Right atrium auricular region (tissue), 2 donors: ENCODE measurements around the gene NAP1L1. TPM values are rescaled to one million over a fixed set of nuclear protein-coding genes. Genes with fewer than 3 reads are reported as not detected.

Source experiments
- DNase-seq: peaks from one replicate; pipeline ENCODE4 v3.0.0-alpha.2; 2019; ENCODE audit warnings: low spot score
- H3K27ac ChIP-seq, 2 donors: fragments of 200-600 bp; sonication (generic); 1 replicate in 1 of 2; 2 replicates in 1 of 2; pipeline ENCODE4 v1.5.1; 2016 to 2019
- H3K27me3 ChIP-seq, 2 donors: fragments of 200-600 bp; sonication (generic); one replicate each; pipeline versions ENCODE4 v1.5.1 to v1.6.0; 2017 to 2019
- H3K36me3 ChIP-seq: fragments of 200-600 bp; sonication (generic); one replicate; pipeline ENCODE4 v1.5.1; 2016
- H3K4me1 ChIP-seq, 2 donors: fragments of 200-600 bp; sonication (generic); one replicate each; pipeline versions ENCODE4 v1.5.1 to v1.6.0; 2017 to 2019
- H3K4me3 ChIP-seq, 2 donors: fragments of 200-600 bp; sonication (generic); 1 replicate in 1 of 2; 2 replicates in 1 of 2; pipeline ENCODE4 v1.5.1; 2017 to 2019; ENCODE audit warnings: mild to moderate bottlenecking in 1 of 2, moderate library complexity in 1 of 2
- H3K9me3 ChIP-seq, 2 donors: fragments of 200-600 bp; sonication (generic); one replicate each; pipeline ENCODE4 v1.5.1; 2019
- CTCF ChIP-seq, 2 donors: fragments of 200-600 bp; sonication (generic); IDR thresholded peaks; one replicate each; pipeline ENCODE4 v1.5.1; 2019; ENCODE audit warnings: antibody characterized with exemption in 2 of 2
- total RNA-seq, 2 donors: library from RNA; depleted of rRNA; stranded (reverse); fragments of >200 nt; gene quantifications; one replicate each; pipeline ENCODE4 v1.1.0, GENCODE V29; 2016

NAP1L1 gene
- total RNA-seq, 2 donors from 2014 or later: 255 to 332 TPM

DNA sequence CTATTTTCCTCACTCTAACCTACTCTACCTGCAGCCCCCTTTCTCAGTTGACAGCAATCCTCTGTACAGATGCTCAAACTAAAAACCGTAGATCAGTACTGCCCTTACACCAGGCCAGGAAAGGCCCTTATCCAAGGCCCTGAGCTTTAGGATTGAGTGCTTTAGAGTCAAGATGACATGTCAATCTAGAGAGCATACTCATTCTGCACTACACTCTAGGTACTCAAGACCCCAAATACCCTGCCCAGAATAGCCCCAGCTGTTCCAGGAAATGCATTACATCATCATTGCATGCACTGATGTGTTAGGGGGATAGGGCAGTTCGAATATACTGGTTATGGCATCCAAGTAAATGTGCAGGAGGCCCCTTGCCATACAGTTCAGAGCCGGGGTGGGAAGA, 49.4 kb downstream of the NAP1L1 start:
- Histone ChIP-seq H3K27me3 (no peaks in the 10 kb centered on the region), H3K27ac (no peak overlapping the region), H3K4me3 (no peak overlapping the region), H3K36me3 (no peaks in the 10 kb centered on the region), H3K9me3 (no peaks in the 10 kb centered on the region), H3K4me1 (peaks cover 0 to 14% of the 10 kb centered on the region in 2 donors)
- TF ChIP-seq CTCF (IDR thresholded peaks at IDR 0.05): no peak
- DNase-seq: no peak

GRCh38 chr12:76033081-76034011, 51.1 kb downstream of the NAP1L1 start:
- H3K27me3 ChIP-seq: no peaks in the 10 kb centered on the region
- TF ChIP-seq CTCF (IDR thresholded peaks at IDR 0.05): no peak
- peak overlapping the region in 1 of 2 donors; percentile 81 for H3K4me3 ChIP-seq

DNA sequence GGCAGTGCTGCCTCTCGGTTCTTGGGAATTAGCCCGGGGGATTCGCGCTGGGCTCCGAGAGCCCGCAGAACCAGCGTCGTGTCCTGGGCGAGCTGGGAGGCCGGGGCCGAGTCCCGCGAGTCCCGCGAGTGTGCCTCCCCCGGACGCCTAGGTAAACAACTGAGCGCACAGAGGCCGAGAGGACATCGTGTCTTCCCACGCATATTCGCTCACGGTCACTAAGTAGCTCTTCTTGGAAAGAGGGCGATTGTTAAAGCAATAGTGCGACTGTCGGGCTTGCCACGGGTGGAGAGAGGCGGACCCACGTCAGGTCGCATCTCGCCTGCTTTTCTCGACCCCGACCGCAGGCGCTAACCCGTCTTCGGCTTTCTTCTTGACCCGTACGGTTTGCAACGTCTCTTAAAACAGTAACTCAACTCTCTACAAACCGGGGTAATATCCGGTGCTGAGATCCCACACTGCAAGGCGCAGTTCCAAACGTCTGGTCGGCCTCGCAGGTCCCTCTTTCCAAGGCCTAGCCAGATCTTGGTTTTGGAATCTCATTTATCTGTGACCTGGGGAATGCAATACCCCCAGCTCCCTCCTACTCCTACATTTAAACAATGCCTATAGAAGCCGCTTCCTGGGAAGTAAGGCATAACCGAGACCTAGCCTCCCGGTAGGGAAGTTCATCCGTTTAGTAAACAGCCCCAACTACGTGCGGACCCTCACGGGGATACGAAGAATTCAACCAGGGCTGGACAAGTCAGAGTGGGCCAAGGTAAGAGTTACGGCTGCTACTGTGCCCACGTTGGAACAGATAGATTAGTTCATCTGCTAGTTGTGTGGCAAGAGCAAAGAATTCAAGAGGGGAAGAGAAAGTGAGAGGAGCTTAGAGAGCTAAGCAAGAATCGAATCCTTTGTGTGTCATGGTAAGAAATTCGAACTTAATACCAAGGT, 52.2 kb downstream of the NAP1L1 start:
- no peaks in the 10 kb centered on the region for H3K36me3 ChIP-seq
- no peaks in the 10 kb centered on the region for H3K9me3 ChIP-seq
- H3K4me1 ChIP-seq: peaks cover 0 to 23% of the 10 kb centered on the region in 2 donors
- DNase-seq: peak; percentile 75
- H3K27me3 ChIP-seq: no peaks in the 10 kb centered on the region
- peak overlapping the region; percentile 93 to 97 for H3K27ac ChIP-seq
- peak overlapping the region; percentile 81 to 88 for H3K4me3 ChIP-seq
- no peak for TF ChIP-seq CTCF (IDR thresholded peaks at IDR 0.05)

More at GRCh38 chr12:76033081-76034011, 51.1 kb downstream of the NAP1L1 start:
- no peak for DNase-seq
- H3K9me3 ChIP-seq: no peaks in the 10 kb centered on the region
- peak overlapping the region; percentile 93 to 97 for H3K27ac ChIP-seq
- H3K4me1 ChIP-seq: peaks cover 0 to 26% of the 10 kb centered on the region in 2 donors
- H3K36me3 ChIP-seq: no peaks in the 10 kb centered on the region

DNA sequence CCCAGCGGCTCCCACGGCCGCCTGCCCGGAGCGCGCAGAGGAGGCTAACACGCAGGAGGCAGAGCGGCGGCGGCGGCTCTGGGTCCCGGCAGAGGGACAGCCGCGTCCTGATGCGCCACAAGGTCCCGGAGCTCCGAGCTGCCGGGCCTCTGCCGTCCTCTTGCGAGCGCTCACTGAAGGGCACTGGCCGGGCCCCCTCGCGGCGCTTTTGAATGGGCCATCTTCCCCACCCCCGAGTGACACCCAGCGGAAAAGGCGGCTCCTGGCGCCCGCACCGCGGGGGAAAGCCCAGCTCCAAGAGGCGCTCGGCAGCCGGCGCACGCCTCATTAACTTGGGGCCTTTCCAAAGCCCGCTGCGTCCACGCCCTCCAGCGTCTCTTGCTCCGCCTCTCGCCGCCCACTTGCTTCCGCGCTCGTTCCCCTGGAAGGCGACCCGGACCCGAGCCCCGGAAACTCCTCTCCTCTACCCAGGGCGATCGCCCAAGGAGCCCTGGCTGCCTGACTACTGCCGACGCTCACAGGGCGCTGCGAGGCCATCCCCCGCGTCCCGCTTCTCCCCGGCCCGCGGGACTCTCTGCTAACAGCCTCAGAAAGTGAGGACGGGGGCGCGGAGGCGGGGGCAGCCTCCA, 53.0 kb downstream of the NAP1L1 start, which contains the start of gene PHLDA1:
Gene PHLDA1 (minus strand): TSS at position 363 of the 629 bp plus-strand sequence.
- Histone ChIP-seq H3K36me3 (no peaks in the 10 kb centered on the region), H3K27me3 (no peaks in the 10 kb centered on the region), H3K27ac (peak within 1 kb of the TSS; percentile 93 to 97), H3K9me3 (no peaks in the 10 kb centered on the region), H3K4me1 (peaks cover 0 to 21% of the 10 kb centered on the region in 2 donors), H3K4me3 (peak within 1 kb of the TSS; percentile 81 to 88)
- DNase-seq: peak; percentile 95
- peak; percentile 41 to 71 for TF ChIP-seq CTCF (IDR thresholded peaks at IDR 0.05)

DNA sequence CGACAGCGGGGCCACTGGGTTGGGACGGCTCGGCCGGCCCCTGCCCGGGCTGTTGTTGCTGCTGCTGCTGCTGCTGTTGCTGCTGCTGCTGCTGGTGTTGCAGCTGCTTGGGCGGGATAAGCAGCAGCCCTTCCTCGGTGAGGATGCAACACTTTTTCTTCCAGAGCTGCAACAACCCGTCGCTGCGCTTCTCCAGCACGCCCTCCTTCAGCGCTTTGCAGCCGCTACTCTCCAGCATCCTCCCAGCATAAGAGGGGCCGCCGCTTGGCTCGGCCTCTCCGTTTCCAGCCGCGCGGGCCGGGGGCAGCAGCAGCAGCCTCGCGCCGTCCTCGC, 53.4 kb downstream of the NAP1L1 start:
- peak overlapping the region; percentile 81 to 88 for H3K4me3 ChIP-seq
- no peak for DNase-seq

More for the DNA sequence above, 53.4 kb downstream of the NAP1L1 start:
- TF ChIP-seq CTCF (IDR thresholded peaks at IDR 0.05): no peak
- H3K36me3 ChIP-seq: no peaks in the 10 kb centered on the region
- peaks cover 0 to 21% of the 10 kb centered on the region in 2 donors for H3K4me1 ChIP-seq
- no peaks in the 10 kb centered on the region for H3K9me3 ChIP-seq
- H3K27me3 ChIP-seq: no peaks in the 10 kb centered on the region
- H3K27ac ChIP-seq: peak overlapping the region; percentile 93 to 97
